Ectodermal cell (in vitro differentiated cells): ENCODE results near the gene SERPINB5.

Source experiments
- H3K27ac ChIP-seq: 2 replicates; pipeline ENCODE4 v1.7.0; 2013; ENCODE audit warnings: mild to moderate bottlenecking, low read depth, low read length; ENCODE audit not compliant: insufficient read depth, poor library complexity, severe bottlenecking
- H3K27me3 ChIP-seq: 2 replicates; pipeline ENCODE4 v1.7.0; 2013; ENCODE audit warnings: mild to moderate bottlenecking, low read length; ENCODE audit not compliant: insufficient read depth, control insufficient read depth, poor library complexity, severe bottlenecking
- H3K36me3 ChIP-seq: one replicate; pipeline ENCODE4 v1.7.0; 2013; ENCODE audit warnings: low read length; ENCODE audit not compliant: control insufficient read depth, insufficient read depth
- H3K4me1 ChIP-seq: one replicate; pipeline ENCODE4 v1.7.0; 2013; ENCODE audit warnings: low read length; ENCODE audit not compliant: control insufficient read depth, insufficient read depth
- H3K4me3 ChIP-seq: 2 replicates; pipeline ENCODE4 v1.7.0; 2013; ENCODE audit warnings: low read depth, low read length, control low read depth; ENCODE audit not compliant: insufficient read depth
- H3K9me3 ChIP-seq: 2 replicates; pipeline ENCODE4 v1.7.0; 2013; ENCODE audit warnings: mild to moderate bottlenecking, low read length, moderate library complexity; ENCODE audit not compliant: control insufficient read depth
- WGBS, 2 experiments: methylation state at CpG; one replicate each; pipeline ENCODE4 v1.1.7; 2013; ENCODE audit warnings: missing lambda C conversion rate in 2 of 2; 5-methylcytosine and 5-hydroxymethylcytosine counted together

SERPINB5 gene

GRCh38 chr18:63487676-63488075 lies 10.9 kb downstream of the SERPINB5 start:
- Histone ChIP-seq H3K27me3 (no peaks in the 10 kb centered on the region), H3K36me3 (no peaks in the 10 kb centered on the region), H3K4me1 (no peaks in the 10 kb centered on the region), H3K9me3 (no peaks in the 10 kb centered on the region), H3K27ac (no peak overlapping the region), H3K4me3 (no peak overlapping the region)
- WGBS, 2 experiments, result 93 to 100% methylated on average over 1 to 2 of the region's 2 CpGs

- no peaks in the 10 kb centered on the region for H3K27me3 ChIP-seq
- H3K36me3 ChIP-seq, result no peaks in the 10 kb centered on the region
- no peak overlapping the region for H3K4me3 ChIP-seq
- no peaks in the 10 kb centered on the region for H3K9me3 ChIP-seq
- H3K27ac ChIP-seq, result no peak overlapping the region
- WGBS, 2 experiments, result 74 to 90% methylated on average over 2 of the region's 2 CpGs
- no peaks in the 10 kb centered on the region for H3K4me1 ChIP-seq
Observed at GRCh38 chr18:63488160-63488559, 11.4 kb downstream of the SERPINB5 start.

- Histone ChIP-seq H3K4me3 (no peak overlapping the region), H3K36me3 (no peaks in the 10 kb centered on the region), H3K27me3 (no peaks in the 10 kb centered on the region), H3K9me3 (no peaks in the 10 kb centered on the region), H3K27ac (no peak overlapping the region), H3K4me1 (no peaks in the 10 kb centered on the region)
- 91 to 96% methylated on average over 3 of the region's 3 CpGs for WGBS, 2 experiments
Observed at GRCh38 chr18:63492851-63493250, 16.1 kb downstream of the SERPINB5 start.

GRCh38 chr18:63495675-63496074 lies 18.9 kb downstream of the SERPINB5 start:
- Histone ChIP-seq H3K9me3 (no peaks in the 10 kb centered on the region), H3K36me3 (no peaks in the 10 kb centered on the region), H3K4me3 (no peak overlapping the region), H3K27ac (no peak overlapping the region), H3K4me1 (no peaks in the 10 kb centered on the region), H3K27me3 (no peaks in the 10 kb centered on the region)
- no CpG with 5 or more reads among the region's 2 CpGs for WGBS, 2 experiments

- WGBS, 2 experiments, result 58 to 73% methylated on average over 2 of the region's 2 CpGs
- Histone ChIP-seq H3K27ac (no peak overlapping the region), H3K36me3 (no peaks in the 10 kb centered on the region), H3K4me1 (no peaks in the 10 kb centered on the region), H3K9me3 (no peaks in the 10 kb centered on the region), H3K4me3 (no peak overlapping the region), H3K27me3 (no peaks in the 10 kb centered on the region)
Observed at GRCh38 chr18:63505566-63506335, 29.0 kb downstream of the SERPINB5 start.

- Histone ChIP-seq H3K9me3 (no peaks in the 10 kb centered on the region), H3K4me3 (no peak overlapping the region), H3K27me3 (no peaks in the 10 kb centered on the region), H3K27ac (no peak overlapping the region), H3K4me1 (no peaks in the 10 kb centered on the region), H3K36me3 (no peaks in the 10 kb centered on the region)
- 66 to 67% methylated on average over 2 to 3 of the region's 3 CpGs for WGBS, 2 experiments
Observed at GRCh38 chr18:63506336-63506646, 29.5 kb downstream of the SERPINB5 start.

- Histone ChIP-seq H3K9me3 (no peaks in the 10 kb centered on the region), H3K27me3 (no peaks in the 10 kb centered on the region), H3K4me1 (no peaks in the 10 kb centered on the region), H3K36me3 (no peaks in the 10 kb centered on the region), H3K4me3 (no peak overlapping the region), H3K27ac (no peak overlapping the region)
- 81 to 84% methylated on average over 3 of the region's 3 CpGs for WGBS, 2 experiments
Observed at GRCh38 chr18:63508596-63508995, 31.8 kb downstream of the SERPINB5 start.

- no peaks in the 10 kb centered on the region for H3K4me1 ChIP-seq
- WGBS, 2 experiments, result 19 to 24% methylated on average over 7 of the region's 7 CpGs
Observed at GRCh38 chr18:63511285-63511684, 34.5 kb downstream of the SERPINB5 start.

GRCh38 chr18:63514326-63514725 lies 37.6 kb downstream of the SERPINB5 start:
- Histone ChIP-seq H3K4me1 (no peaks in the 10 kb centered on the region), H3K4me3 (no peak overlapping the region), H3K9me3 (no peaks in the 10 kb centered on the region), H3K36me3 (no peaks in the 10 kb centered on the region), H3K27me3 (no peaks in the 10 kb centered on the region), H3K27ac (no peak overlapping the region)
- 68 to 72% methylated on average over 3 to 5 of the region's 6 CpGs for WGBS, 2 experiments

More at GRCh38 chr18:63511285-63511684, 34.5 kb downstream of the SERPINB5 start:
- Histone ChIP-seq H3K27me3 (no peaks in the 10 kb centered on the region), H3K4me3 (no peak overlapping the region), H3K9me3 (no peaks in the 10 kb centered on the region), H3K36me3 (no peaks in the 10 kb centered on the region), H3K27ac (no peak overlapping the region)

- Histone ChIP-seq H3K4me1 (no peaks in the 10 kb centered on the region), H3K27ac (no peak overlapping the region), H3K9me3 (no peaks in the 10 kb centered on the region), H3K36me3 (no peaks in the 10 kb centered on the region), H3K27me3 (no peaks in the 10 kb centered on the region), H3K4me3 (no peak overlapping the region)
- 86 to 87% methylated on average over 9 of the region's 9 CpGs for WGBS, 2 experiments
Observed at GRCh38 chr18:63514888-63515678, 38.3 kb downstream of the SERPINB5 start.
